DND-41 (cell line): ENCODE results near the gene SMPDL3B.

Experiments
- ATAC-seq: fragments of 200-7000 bp; cut with Tn5 transposase; 3 replicates; pipeline ENCODE4 v1.9.1; 2021; ENCODE audit warnings: low read depth; ENCODE audit not compliant: insufficient read depth
- DNase-seq: peaks from one replicate; pipeline ENCODE4 v3.0.0-alpha.2; 2020
- H2AFZ ChIP-seq: 2 replicates; pipeline ENCODE4 v1.6.0; 2012; ENCODE audit warnings: low read depth, low read length
- H3K27ac ChIP-seq: 2 replicates; pipeline ENCODE4 v1.5.1; 2012; ENCODE audit warnings: low read length, inconsistent platforms
- H3K27me3 ChIP-seq: fragments of 200-600 bp; sonication (generic); 2 replicates; pipeline ENCODE4 v1.6.0; 2012; ENCODE audit warnings: low read length, mild to moderate bottlenecking, inconsistent platforms; ENCODE audit not compliant: insufficient read depth, poor library complexity
- H3K36me3 ChIP-seq: 2 replicates; pipeline ENCODE4 v1.5.1; 2012; ENCODE audit warnings: low read length, inconsistent platforms; ENCODE audit not compliant: insufficient read depth
- H3K4me1 ChIP-seq: 2 replicates; pipeline ENCODE4 v1.5.1; 2012; ENCODE audit warnings: mild to moderate bottlenecking, low read length; ENCODE audit not compliant: insufficient read depth
- H3K4me2 ChIP-seq: 2 replicates; pipeline ENCODE4 v1.6.0; 2012; ENCODE audit warnings: mild to moderate bottlenecking, moderate library complexity, low read length, inconsistent platforms; ENCODE audit not compliant: insufficient read depth
- H3K4me3 ChIP-seq, 2 experiments: fragments of 200-600 bp in 1 of 2; shearing (Covaris generic) in 1 of 2; 2 replicates each; pipeline ENCODE4 v1.5.1; 2012 to 2016; ENCODE audit warnings: inconsistent platforms in 2 of 2, low read length in 2 of 2, mild to moderate bottlenecking in 2 of 2, low read depth in 1 of 2, moderate library complexity in 1 of 2
- H3K79me2 ChIP-seq: 2 replicates; pipeline ENCODE4 v1.6.0; 2012; ENCODE audit warnings: low read length, inconsistent platforms; ENCODE audit not compliant: insufficient read depth
- H3K9ac ChIP-seq: 2 replicates; pipeline ENCODE4 v1.6.0; 2012; ENCODE audit warnings: low read depth, mild to moderate bottlenecking, inconsistent platforms, low read length, moderate library complexity
- H3K9me3 ChIP-seq: 2 replicates; pipeline ENCODE4 v1.5.1; 2012; ENCODE audit warnings: low read length, moderate library complexity, mild to moderate bottlenecking, inconsistent platforms; ENCODE audit not compliant: insufficient read depth, severe bottlenecking
- H4K20me1 ChIP-seq: 2 replicates; pipeline ENCODE4 v1.6.0; 2012; ENCODE audit warnings: low read length; ENCODE audit not compliant: insufficient read depth
- EZH2 ChIP-seq: IDR thresholded peaks from 3 replicates; pipeline ENCODE4 v1.6.1; 2012; ENCODE audit warnings: borderline replicate concordance, low read depth, mild to moderate bottlenecking, moderate library complexity, low read length, inconsistent platforms; ENCODE audit not compliant: severe bottlenecking
- TF ChIP-seq, protein P1 (sequence below): IDR thresholded peaks from 2 replicates; pipeline ENCODE4 v1.5.1; 2012; ENCODE audit warnings: borderline replicate concordance, low read length, moderate library complexity, mild to moderate bottlenecking; ENCODE audit not compliant: poor library complexity, severe bottlenecking; ENCODE audit errors: extremely low read depth

Gene SMPDL3B

DNA sequence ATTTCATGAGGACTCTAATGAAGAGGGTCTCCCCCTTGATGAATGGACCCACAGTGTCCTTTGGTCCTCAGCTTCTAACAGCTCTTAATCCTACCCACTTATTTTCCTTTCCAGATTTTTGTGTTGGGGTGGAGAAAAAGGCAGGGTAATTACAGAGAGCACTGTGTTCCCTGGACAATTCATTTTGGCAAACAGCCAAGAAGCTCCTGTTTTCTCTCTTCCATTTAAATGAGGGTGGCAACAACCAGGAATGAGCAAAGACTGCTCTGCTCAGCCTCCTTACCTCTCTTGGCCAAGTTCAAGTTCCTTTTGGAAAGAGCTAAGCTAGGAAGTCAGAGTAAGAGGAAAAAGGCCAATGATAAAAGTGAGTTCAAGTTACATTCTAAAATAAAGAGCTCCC lies 36.9 kb downstream of the SMPDL3B start:
- no peaks in the 10 kb centered on the region for H3K27me3 ChIP-seq
- no peak for TF ChIP-seq EZH2
- TF ChIP-seq, protein P1, sequence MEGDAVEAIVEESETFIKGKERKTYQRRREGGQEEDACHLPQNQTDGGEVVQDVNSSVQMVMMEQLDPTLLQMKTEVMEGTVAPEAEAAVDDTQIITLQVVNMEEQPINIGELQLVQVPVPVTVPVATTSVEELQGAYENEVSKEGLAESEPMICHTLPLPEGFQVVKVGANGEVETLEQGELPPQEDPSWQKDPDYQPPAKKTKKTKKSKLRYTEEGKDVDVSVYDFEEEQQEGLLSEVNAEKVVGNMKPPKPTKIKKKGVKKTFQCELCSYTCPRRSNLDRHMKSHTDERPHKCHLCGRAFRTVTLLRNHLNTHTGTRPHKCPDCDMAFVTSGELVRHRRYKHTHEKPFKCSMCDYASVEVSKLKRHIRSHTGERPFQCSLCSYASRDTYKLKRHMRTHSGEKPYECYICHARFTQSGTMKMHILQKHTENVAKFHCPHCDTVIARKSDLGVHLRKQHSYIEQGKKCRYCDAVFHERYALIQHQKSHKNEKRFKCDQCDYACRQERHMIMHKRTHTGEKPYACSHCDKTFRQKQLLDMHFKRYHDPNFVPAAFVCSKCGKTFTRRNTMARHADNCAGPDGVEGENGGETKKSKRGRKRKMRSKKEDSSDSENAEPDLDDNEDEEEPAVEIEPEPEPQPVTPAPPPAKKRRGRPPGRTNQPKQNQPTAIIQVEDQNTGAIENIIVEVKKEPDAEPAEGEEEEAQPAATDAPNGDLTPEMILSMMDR: no peak
- H3K9me3 ChIP-seq: no peaks in the 10 kb centered on the region
- DNase-seq: no peak
- no peak overlapping the region for H3K4me3 ChIP-seq
- H4K20me1 ChIP-seq: no peaks in the 10 kb centered on the region; the same call in 1 of the 2 replicates
- no peak overlapping the region for H3K9ac ChIP-seq
- H3K79me2 ChIP-seq: no peaks in the 10 kb centered on the region
- H3K4me1 ChIP-seq: no peaks in the 10 kb centered on the region
- H3K4me2 ChIP-seq: no peak overlapping the region
- ATAC-seq: no peak
- no peak overlapping the region for H2AFZ ChIP-seq
- H3K27ac ChIP-seq: no peak overlapping the region
- H3K36me3 ChIP-seq: peaks cover 42% of the 10 kb centered on the region

DNA sequence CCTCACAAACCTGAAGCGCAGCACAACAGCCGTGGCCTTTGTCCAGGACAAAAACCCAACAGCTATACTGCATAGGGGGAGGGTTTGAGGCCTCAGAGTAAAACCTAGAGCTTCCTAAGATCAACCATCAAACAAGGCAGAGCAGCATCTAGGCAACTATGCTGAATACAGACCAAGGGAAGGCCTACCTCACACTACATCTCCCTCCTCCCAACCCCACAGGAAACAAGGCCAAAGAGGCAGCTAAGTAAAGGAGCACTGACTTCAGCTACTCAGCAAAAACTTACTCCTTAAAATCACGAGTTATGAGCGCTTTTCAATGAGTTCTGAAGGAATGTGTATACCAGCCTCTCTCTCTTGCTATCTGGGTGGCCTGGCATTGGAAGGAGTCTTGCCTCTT lies 37.3 kb downstream of the SMPDL3B start:
- Histone ChIP-seq H3K27me3 (no peaks in the 10 kb centered on the region), H3K4me2 (no peak overlapping the region), H3K9ac (no peak overlapping the region), H3K4me3 (no peak overlapping the region), H3K27ac (no peak overlapping the region), H3K9me3 (no peaks in the 10 kb centered on the region), H2AFZ (no peak overlapping the region), H4K20me1 (no peaks in the 10 kb centered on the region), H3K79me2 (no peaks in the 10 kb centered on the region), H3K36me3 (peaks cover 41% of the 10 kb centered on the region), H3K4me1 (no peaks in the 10 kb centered on the region)
- TF ChIP-seq, protein P1: no peak
- TF ChIP-seq EZH2: no peak
- ATAC-seq (no peak), DNase-seq (no peak)

DNA sequence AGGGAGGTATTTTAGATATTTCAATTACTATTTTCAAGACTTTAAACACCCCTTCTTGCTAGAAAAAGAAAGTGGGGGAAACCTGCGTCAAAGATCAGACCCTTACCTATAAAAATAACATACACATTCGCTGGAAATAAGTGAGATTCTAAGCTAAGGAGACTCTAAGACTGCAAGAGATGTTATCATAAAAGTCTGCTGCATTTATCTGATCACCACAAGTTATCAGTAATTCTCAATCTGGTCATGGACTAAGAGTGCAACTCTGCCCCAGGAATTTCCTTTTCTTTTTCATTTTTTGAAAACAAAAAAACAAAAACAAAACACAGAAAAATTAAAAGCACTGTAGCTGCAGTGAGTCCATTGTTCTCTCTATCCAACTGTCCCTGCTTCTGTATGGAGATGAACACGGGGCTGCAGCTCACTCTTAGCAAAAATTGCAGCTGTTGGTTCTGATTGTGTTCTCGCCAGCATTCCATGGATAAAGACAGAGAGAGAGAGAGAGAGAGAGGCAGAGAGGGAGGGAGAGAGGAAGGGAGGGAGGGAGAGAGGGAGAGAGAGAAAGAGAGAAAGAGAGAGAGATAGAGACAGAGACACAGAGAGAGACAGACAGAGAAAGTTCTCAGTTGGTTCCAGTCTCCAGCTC lies 39.1 kb downstream of the SMPDL3B start:
- TF ChIP-seq EZH2: no peak
- TF ChIP-seq, protein P1: no peak
- Histone ChIP-seq H3K36me3 (peaks cover 28% of the 10 kb centered on the region), H3K79me2 (no peaks in the 10 kb centered on the region), H3K9ac (no peak overlapping the region), H3K27me3 (no peaks in the 10 kb centered on the region), H2AFZ (no peak overlapping the region), H3K4me2 (no peak overlapping the region), H3K9me3 (no peaks in the 10 kb centered on the region), H3K27ac (no peak overlapping the region), H3K4me3 (no peak overlapping the region), H4K20me1 (no peaks in the 10 kb centered on the region), H3K4me1 (no peaks in the 10 kb centered on the region)
- no peak for ATAC-seq
- DNase-seq: no peak
